ENCODE data around the gene SGO1. TPM values are rescaled to one million over a fixed set of nuclear protein-coding genes. Genes with fewer than 3 reads are reported as not detected.

The SGO1 gene
- total RNA-seq, 1 experiment from 2014 or later: 23.5 TPM

DNA sequence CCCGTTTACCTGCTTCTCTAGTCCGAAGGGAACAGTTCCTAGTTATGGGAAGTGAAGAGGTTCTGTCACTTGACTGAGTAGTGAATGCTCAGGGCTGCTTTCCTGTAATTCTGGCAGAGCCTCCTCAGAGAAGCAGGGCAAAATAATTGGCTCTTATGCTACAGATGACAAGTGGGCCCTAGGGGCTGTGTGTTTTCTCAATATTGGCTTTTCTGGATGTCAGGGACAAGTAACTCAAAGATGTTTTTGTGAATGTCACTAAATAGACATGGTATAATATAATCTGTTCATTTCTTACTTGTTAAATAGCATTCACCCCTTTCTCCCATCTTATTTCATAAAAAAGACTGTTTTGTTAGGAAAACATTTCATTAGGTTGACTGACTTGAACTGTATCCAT lies 40.1 kb downstream of the SGO1 start:
- Histone ChIP-seq H3K9me2 (ENCODE audit: insufficient read depth) (no peaks in the 10 kb centered on the region), H3K4me1 (ENCODE audit: control insufficient read depth in 1 of 2, insufficient read depth in 2 of 2, low read length in 2 of 2) (no peaks in the 10 kb centered on the region), H3K27ac (ENCODE audit: low read depth, low read length) (no peak overlapping the region), H3K4me2 (ENCODE audit: low read length) (no peak overlapping the region), H2AFZ (ENCODE audit: low read depth, low read length, poor library complexity, severe bottlenecking) (no peak overlapping the region), H3K9me3 (ENCODE audit: control insufficient read depth in 1 of 2, insufficient read depth in 1 of 2, low read depth in 1 of 2, low read length in 2 of 2) (no peaks in the 10 kb centered on the region), H3K36me3 (ENCODE audit: control insufficient read depth in 1 of 2, insufficient read depth in 2 of 2, low read length in 2 of 2) (no peaks in the 10 kb centered on the region), H3K9ac (ENCODE audit: low read length) (no peak overlapping the region), H4K20me1 (ENCODE audit: insufficient read depth) (no peaks in the 10 kb centered on the region), H3K4me3 (replicated peaks in 1 of 2; ENCODE audit: low read depth in 1 of 2, low read length in 2 of 2) (no peak overlapping the region), H3K79me2 (ENCODE audit: insufficient read depth, low read length) (no peaks in the 10 kb centered on the region), H3K27me3 (ENCODE audit: insufficient read depth, low read length) (no peaks in the 10 kb centered on the region)
- ATAC-seq (no peak), DNase-seq (ENCODE audit: low read depth, low spot score) (no peak)
- no TSS peak for BruUV-seq (replicated peaks)
- intact Hi-C loops (cut with micrococcal nuclease): no loop called here
- ChIA-PET POLR2A (no interaction called here), RAD21 (ENCODE audit: low non-redundant PET in 1 of 2, low total read pairs in 2 of 2, uncharacterized antibody in 2 of 2, unreplicated experiment in 2 of 2) (no interaction called here), CTCF (no interaction called here)
- TF ChIP-seq ZFX (IDR thresholded peaks at IDR 0.05) (no peak), SRF (IDR thresholded peaks at IDR 0.05; ENCODE audit: low read depth) (no peak), ATF3 (IDR thresholded peaks at IDR 0.05) (no peak), ZBTB33 (IDR thresholded peaks at IDR 0.05; ENCODE audit: extremely low read depth, insufficient replicate concordance, low read length) (no peak), EZH2 (IDR thresholded peaks at IDR 0.05) (no peak), TCF7L2 (IDR thresholded peaks at IDR 0.05; ENCODE audit: borderline replicate concordance, extremely low read depth, insufficient read depth, insufficient read length) (no peak), EGR1 (IDR thresholded peaks at IDR 0.05; ENCODE audit: low read depth) (no peak), ELF1 (IDR thresholded peaks at IDR 0.05; ENCODE audit: borderline replicate concordance, low read depth) (no peak), JUND (IDR thresholded peaks at IDR 0.05) (no peak), EZH2phosphoT487 (IDR thresholded peaks at IDR 0.05; ENCODE audit: borderline replicate concordance) (no peak), FOSL1 (IDR thresholded peaks at IDR 0.05; ENCODE audit: low read depth) (no peak), RAD21 (IDR thresholded peaks at IDR 0.05; ENCODE audit: low read depth) (no peak), POLR2AphosphoS5 (IDR thresholded peaks at IDR 0.05; ENCODE audit: low read depth, low read length) (no peak), SP1 (IDR thresholded peaks at IDR 0.05; ENCODE audit: low read depth) (no peak), POLR2A (IDR thresholded peaks at IDR 0.05; ENCODE audit: borderline replicate concordance, extremely low read depth, insufficient read depth, insufficient read length) (no peak), CTCF (IDR thresholded peaks at IDR 0.05 in 2 of 3, conservative IDR thresholded peaks at IDR 0.05 in 1 of 3; ENCODE audit: borderline replicate concordance in 1 of 3, insufficient read depth in 1 of 3, low read depth in 2 of 3, low read length in 2 of 3) (no peak), SIN3A (IDR thresholded peaks at IDR 0.05; ENCODE audit: low read depth) (no peak), CEBPB (IDR thresholded peaks at IDR 0.05; ENCODE audit: low read depth) (no peak)

Data from HCT116 (cell line).